ENCODE data around the gene AK3.

DNA sequence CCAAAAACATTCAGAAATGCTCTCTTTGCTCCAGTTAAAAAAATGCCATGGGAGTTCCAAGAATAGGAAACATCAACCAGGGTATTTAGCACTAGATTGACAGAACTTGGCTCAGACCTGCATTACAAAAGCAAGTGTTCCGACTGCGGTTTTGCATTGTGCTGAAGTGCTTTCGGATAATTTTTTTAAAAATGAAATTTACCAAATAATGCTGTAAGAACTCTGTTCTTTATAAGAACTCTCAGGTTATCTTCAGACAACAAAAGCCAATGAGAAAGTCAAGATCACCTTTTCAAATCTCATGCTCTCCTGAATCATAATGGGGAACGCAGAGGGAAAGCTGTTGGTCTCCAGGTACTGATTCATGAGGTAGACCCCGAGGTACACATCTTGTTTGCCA lies 79.4 kb downstream of the AK3 start:
- TF ChIP-seq, protein P1, sequence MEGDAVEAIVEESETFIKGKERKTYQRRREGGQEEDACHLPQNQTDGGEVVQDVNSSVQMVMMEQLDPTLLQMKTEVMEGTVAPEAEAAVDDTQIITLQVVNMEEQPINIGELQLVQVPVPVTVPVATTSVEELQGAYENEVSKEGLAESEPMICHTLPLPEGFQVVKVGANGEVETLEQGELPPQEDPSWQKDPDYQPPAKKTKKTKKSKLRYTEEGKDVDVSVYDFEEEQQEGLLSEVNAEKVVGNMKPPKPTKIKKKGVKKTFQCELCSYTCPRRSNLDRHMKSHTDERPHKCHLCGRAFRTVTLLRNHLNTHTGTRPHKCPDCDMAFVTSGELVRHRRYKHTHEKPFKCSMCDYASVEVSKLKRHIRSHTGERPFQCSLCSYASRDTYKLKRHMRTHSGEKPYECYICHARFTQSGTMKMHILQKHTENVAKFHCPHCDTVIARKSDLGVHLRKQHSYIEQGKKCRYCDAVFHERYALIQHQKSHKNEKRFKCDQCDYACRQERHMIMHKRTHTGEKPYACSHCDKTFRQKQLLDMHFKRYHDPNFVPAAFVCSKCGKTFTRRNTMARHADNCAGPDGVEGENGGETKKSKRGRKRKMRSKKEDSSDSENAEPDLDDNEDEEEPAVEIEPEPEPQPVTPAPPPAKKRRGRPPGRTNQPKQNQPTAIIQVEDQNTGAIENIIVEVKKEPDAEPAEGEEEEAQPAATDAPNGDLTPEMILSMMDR (IDR thresholded peaks at IDR 0.05), result no peak
- no peak for TF ChIP-seq POLR2A (IDR thresholded peaks at IDR 0.05)

Measured in breast epithelium (tissue), 3 donors.